Calu3 (cell line): ENCODE measurements around the gene HMOX2. TPM values are rescaled to one million over a fixed set of nuclear protein-coding genes. Genes with fewer than 3 reads are reported as not detected.

Experiments
- BruUV-seq: library from RNA; stranded (reverse); fragments of 400-500 nt; replicated peaks from 2 replicates; lab custom pipeline; 2021; lab: Mats Ljungman, UMichigan
- CTCF ChIA-PET: fragments of 300-600 bp; sonication (Branson Sonifier 250); formaldehyde crosslinking; loops from one replicate; lab custom pipeline; 2022; ENCODE audit warnings: antibody characterized with exemption; lab: Charles Lee
- DNase-seq: peaks from one replicate; pipeline ENCODE4 v3.0.0; 2022
- H3K27ac Mint-ChIP-seq: one replicate; pipeline ENCODE4 v1.8.0; 2022; ENCODE audit warnings: mixed read lengths; ENCODE audit not compliant: unreplicated experiment
- H3K27me3 Mint-ChIP-seq: one replicate; pipeline ENCODE4 v1.8.0; 2022; ENCODE audit warnings: mixed read lengths; ENCODE audit not compliant: unreplicated experiment
- H3K36me3 Mint-ChIP-seq: one replicate; pipeline ENCODE4 v1.8.0; 2022; ENCODE audit warnings: mild to moderate bottlenecking, moderate library complexity, mixed read lengths; ENCODE audit not compliant: insufficient read depth, unreplicated experiment
- H3K4me1 Mint-ChIP-seq: one replicate; pipeline ENCODE4 v1.8.0; 2022; ENCODE audit warnings: mild to moderate bottlenecking, low read depth, mixed read lengths; ENCODE audit not compliant: unreplicated experiment
- H3K4me3 Mint-ChIP-seq: one replicate; pipeline ENCODE4 v1.8.0; 2022; ENCODE audit warnings: mild to moderate bottlenecking, low read depth, moderate library complexity, mixed read lengths; ENCODE audit not compliant: unreplicated experiment
- H3K9me3 Mint-ChIP-seq: one replicate; pipeline ENCODE4 v1.8.0; 2022; ENCODE audit warnings: low read depth, mixed read lengths; ENCODE audit not compliant: unreplicated experiment
- intact Hi-C: fragments of 100-400 bp; cut with micrococcal nuclease; formaldehyde crosslinking; loops from one replicate; pipeline ENCODE4 v1.10.0; 2022; ENCODE audit not compliant: unreplicated experiment
- total RNA-seq: library from RNA; stranded (reverse); gene quantifications from 2 replicates; pipeline ENCODE4 v1.2.3, GENCODE V29; 2022
- TF ChIP-seq, protein P1 (sequence below): fragments of 200-600 bp; IDR thresholded peaks from one replicate; pipeline ENCODE4 v1.8.0; 2022; ENCODE audit warnings: antibody characterized with exemption; ENCODE audit not compliant: unreplicated experiment

Gene HMOX2
- total RNA-seq, 1 experiment from 2014 or later: 79.2 TPM

DNA sequence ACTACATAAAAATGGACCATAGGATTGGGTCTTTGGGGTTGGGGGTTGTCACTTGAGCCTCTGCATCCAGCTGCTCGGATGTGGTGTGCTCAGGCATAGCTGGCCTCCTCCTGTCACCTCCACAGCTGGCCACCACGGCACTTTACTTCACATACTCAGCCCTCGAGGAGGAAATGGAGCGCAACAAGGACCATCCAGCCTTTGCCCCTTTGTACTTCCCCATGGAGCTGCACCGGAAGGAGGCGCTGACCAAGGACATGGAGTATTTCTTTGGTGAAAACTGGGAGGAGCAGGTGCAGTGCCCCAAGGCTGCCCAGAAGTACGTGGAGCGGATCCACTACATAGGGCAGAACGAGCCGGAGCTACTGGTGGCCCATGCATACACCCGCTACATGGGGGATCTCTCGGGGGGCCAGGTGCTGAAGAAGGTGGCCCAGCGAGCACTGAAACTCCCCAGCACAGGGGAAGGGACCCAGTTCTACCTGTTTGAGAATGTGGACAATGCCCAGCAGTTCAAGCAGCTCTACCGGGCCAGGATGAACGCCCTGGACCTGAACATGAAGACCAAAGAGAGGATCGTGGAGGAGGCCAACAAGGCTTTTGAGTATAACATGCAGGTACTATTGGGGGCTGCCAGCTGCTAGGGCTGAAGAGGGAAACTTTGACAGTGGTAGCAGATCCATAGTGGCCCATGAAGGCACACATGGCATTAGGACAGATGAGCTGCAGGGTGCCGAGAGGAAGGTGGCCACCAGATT, 31.6 kb downstream of the HMOX2 start:
- Mint-ChIP-seq H3K9me3 (no peaks in the 10 kb centered on the region), H3K27me3 (no peaks in the 10 kb centered on the region), H3K27ac (no peak overlapping the region), H3K4me3 (no peak overlapping the region), H3K4me1 (no peaks in the 10 kb centered on the region), H3K36me3 (peaks cover 58% of the 10 kb centered on the region)
- DNase-seq: no peak
- CTCF ChIA-PET: interaction anchor here (0.6 to 2.3 kb wide), 7 partner anchors 11 to 1015 kb away, joined by 3 to 8 read pairs (median 4); partner anchors contain the start of gene MGRN1
- TSS peak; percentile 69 for BruUV-seq
- intact Hi-C loops: no loop called here
- TF ChIP-seq, protein P1, sequence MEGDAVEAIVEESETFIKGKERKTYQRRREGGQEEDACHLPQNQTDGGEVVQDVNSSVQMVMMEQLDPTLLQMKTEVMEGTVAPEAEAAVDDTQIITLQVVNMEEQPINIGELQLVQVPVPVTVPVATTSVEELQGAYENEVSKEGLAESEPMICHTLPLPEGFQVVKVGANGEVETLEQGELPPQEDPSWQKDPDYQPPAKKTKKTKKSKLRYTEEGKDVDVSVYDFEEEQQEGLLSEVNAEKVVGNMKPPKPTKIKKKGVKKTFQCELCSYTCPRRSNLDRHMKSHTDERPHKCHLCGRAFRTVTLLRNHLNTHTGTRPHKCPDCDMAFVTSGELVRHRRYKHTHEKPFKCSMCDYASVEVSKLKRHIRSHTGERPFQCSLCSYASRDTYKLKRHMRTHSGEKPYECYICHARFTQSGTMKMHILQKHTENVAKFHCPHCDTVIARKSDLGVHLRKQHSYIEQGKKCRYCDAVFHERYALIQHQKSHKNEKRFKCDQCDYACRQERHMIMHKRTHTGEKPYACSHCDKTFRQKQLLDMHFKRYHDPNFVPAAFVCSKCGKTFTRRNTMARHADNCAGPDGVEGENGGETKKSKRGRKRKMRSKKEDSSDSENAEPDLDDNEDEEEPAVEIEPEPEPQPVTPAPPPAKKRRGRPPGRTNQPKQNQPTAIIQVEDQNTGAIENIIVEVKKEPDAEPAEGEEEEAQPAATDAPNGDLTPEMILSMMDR: no peak

- intact Hi-C loops: no loop called here
- Mint-ChIP-seq H3K4me3 (no peak overlapping the region), H3K27ac (no peak overlapping the region), H3K36me3 (peaks cover 60% of the 10 kb centered on the region), H3K27me3 (no peaks in the 10 kb centered on the region), H3K4me1 (no peaks in the 10 kb centered on the region), H3K9me3 (no peaks in the 10 kb centered on the region)
- TF ChIP-seq, protein P1: no peak
- CTCF ChIA-PET: interaction anchor here (1.1 kb wide), 1 partner anchor 9 kb away, joined by 3 read pairs; no protein-coding TSS in a partner anchor
- DNase-seq: no peak
- no TSS peak for BruUV-seq
These were observed 32.6 kb downstream of the HMOX2 start for GRCh38 chr16:4508806-4509205.

DNA sequence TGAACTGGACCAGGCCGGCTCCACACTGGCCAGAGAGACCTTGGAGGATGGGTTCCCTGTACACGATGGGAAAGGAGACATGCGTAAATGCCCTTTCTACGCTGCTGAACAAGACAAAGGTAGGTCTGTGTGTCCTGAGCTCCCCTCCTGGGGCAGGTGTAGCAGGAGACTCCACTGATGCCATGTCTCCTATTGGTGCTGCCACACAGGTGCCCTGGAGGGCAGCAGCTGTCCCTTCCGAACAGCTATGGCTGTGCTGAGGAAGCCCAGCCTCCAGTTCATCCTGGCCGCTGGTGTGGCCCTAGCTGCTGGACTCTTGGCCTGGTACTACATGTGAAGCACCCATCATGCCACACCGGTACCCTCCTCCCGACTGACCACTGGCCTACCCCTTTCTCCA, 33.2 kb downstream of the HMOX2 start:
- BruUV-seq: TSS peak; percentile 20
- H3K9me3 Mint-ChIP-seq: no peaks in the 10 kb centered on the region
- no peaks in the 10 kb centered on the region for H3K27me3 Mint-ChIP-seq
- CTCF ChIA-PET: interaction anchor here (0.7 to 1.1 kb wide), 2 partner anchors 9 to 150 kb away, joined by 3 read pairs; no protein-coding TSS in a partner anchor
- TF ChIP-seq, protein P1: no peak
- no peak overlapping the region for H3K4me3 Mint-ChIP-seq
- DNase-seq: no peak
- no peak overlapping the region for H3K27ac Mint-ChIP-seq
- peaks cover 64% of the 10 kb centered on the region for H3K36me3 Mint-ChIP-seq
- H3K4me1 Mint-ChIP-seq: no peaks in the 10 kb centered on the region
- intact Hi-C loops: no loop called here

DNA sequence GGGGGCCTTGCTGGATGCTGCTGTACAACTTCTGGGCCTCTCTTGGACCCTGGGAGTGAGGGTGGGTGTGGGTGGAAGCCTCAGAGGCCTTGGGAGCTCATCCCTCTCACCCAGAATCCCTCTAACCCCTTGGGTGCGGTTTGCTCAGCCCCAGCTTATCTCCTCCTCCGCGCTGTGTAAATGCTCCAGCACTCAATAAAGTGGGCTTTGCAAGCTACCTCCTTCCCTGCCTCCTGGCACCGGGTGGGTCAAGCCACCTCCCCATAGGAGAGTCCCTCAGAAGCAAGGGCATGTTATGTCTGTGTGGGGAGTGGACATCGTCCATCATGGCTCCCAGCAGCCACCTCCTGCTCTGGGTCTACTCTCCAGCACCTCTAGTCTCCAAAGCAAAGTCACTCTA, 33.9 kb downstream of the HMOX2 start:
- TF ChIP-seq, protein P1: no peak
- no TSS peak for BruUV-seq
- Mint-ChIP-seq H3K36me3 (peaks cover 62% of the 10 kb centered on the region), H3K4me3 (no peak overlapping the region), H3K27me3 (no peaks in the 10 kb centered on the region), H3K4me1 (no peaks in the 10 kb centered on the region), H3K27ac (no peak overlapping the region), H3K9me3 (no peaks in the 10 kb centered on the region)
- CTCF ChIA-PET: no interaction called here
- intact Hi-C loops: loop anchor here (5.0 to 10.0 kb wide), 2 partner anchors 37 to 515 kb away; no protein-coding TSS in a partner anchor
- DNase-seq: no peak
